ENCODE measurements around the gene VSIG4. TPM values are rescaled to one million over a fixed set of nuclear protein-coding genes. Genes with fewer than 3 reads are reported as not detected.

The VSIG4 gene
- total and polyA plus RNA-seq, 2 experiments from 2014 or later, result 3.2 to 8.8 TPM

GRCh38 chrX:66046612-66047235 lies 6.8 kb upstream of the VSIG4 start:
- no peak overlapping the region for H3K4me2 ChIP-seq
- H3K4me3 ChIP-seq, result no peak overlapping the region
- H2AFZ ChIP-seq, result no peak overlapping the region
- no peak overlapping the region for H3K27ac ChIP-seq
- H3K4me1 ChIP-seq (ENCODE audit: insufficient read depth), result peaks cover 3% of the 10 kb centered on the region
- no peaks in the 10 kb centered on the region for H3K36me3 ChIP-seq (replicated peaks; ENCODE audit: insufficient read depth, low read depth)
- H3K27me3 ChIP-seq, result no peaks in the 10 kb centered on the region
- H3K79me2 ChIP-seq, result no peaks in the 10 kb centered on the region
- TF ChIP-seq EZH2phosphoT487 (IDR thresholded peaks at IDR 0.05; ENCODE audit: low read depth, severe bottlenecking, unreplicated experiment), result no peak
- TF ChIP-seq CTCF (IDR thresholded peaks at IDR 0.05; ENCODE audit: poor library complexity), result no peak
- no peak for TF ChIP-seq EZH2 (IDR thresholded peaks at IDR 0.05; ENCODE audit: borderline replicate concordance)
- no peak for DNase-seq (ENCODE audit: low spot score)
- no peaks in the 10 kb centered on the region for H3K9me2 ChIP-seq (replicated peaks; ENCODE audit: insufficient read depth)
- H3K9me3 ChIP-seq (ENCODE audit: low read depth), result no peaks in the 10 kb centered on the region
- H4K20me1 ChIP-seq (ENCODE audit: insufficient read depth, poor library complexity, severe bottlenecking), result no peaks in the 10 kb centered on the region
- WGBS (ENCODE audit: low lambda C conversion rate, missing lambda C conversion rate), result 57% methylated on average over 2 of the region's 2 CpGs

GRCh38 chrX:66045894-66046293 lies 6.0 kb upstream of the VSIG4 start:
- H3K4me2 ChIP-seq, result no peak overlapping the region
- no peak for DNase-seq (ENCODE audit: low spot score)
- H3K27me3 ChIP-seq, result no peaks in the 10 kb centered on the region
- no peaks in the 10 kb centered on the region for H3K36me3 ChIP-seq (replicated peaks; ENCODE audit: insufficient read depth, low read depth)
- H3K9me2 ChIP-seq (replicated peaks; ENCODE audit: insufficient read depth), result no peaks in the 10 kb centered on the region
- no peak overlapping the region for H3K27ac ChIP-seq
- no peak overlapping the region for H3K4me3 ChIP-seq
- TF ChIP-seq CTCF (IDR thresholded peaks at IDR 0.05; ENCODE audit: poor library complexity), result no peak
- no peaks in the 10 kb centered on the region for H4K20me1 ChIP-seq (ENCODE audit: insufficient read depth, poor library complexity, severe bottlenecking)
- H3K9me3 ChIP-seq (ENCODE audit: low read depth), result no peaks in the 10 kb centered on the region
- H3K4me1 ChIP-seq (ENCODE audit: insufficient read depth), result peaks cover 3% of the 10 kb centered on the region
- no peaks in the 10 kb centered on the region for H3K79me2 ChIP-seq
- no peak overlapping the region for H2AFZ ChIP-seq

- no peak for DNase-seq (ENCODE audit: low spot score)
- no peaks in the 10 kb centered on the region for H4K20me1 ChIP-seq (ENCODE audit: insufficient read depth, poor library complexity, severe bottlenecking)
Measured at GRCh38 chrX:66043584-66043983, 3.7 kb upstream of the VSIG4 start.

More at GRCh38 chrX:66043584-66043983, 3.7 kb upstream of the VSIG4 start:
- no peak overlapping the region for H3K4me3 ChIP-seq
- no peak overlapping the region for H2AFZ ChIP-seq
- TF ChIP-seq CTCF (IDR thresholded peaks at IDR 0.05; ENCODE audit: poor library complexity) (no peak), EZH2phosphoT487 (IDR thresholded peaks at IDR 0.05; ENCODE audit: low read depth, severe bottlenecking, unreplicated experiment) (no peak), EZH2 (IDR thresholded peaks at IDR 0.05; ENCODE audit: borderline replicate concordance) (no peak)
- no peaks in the 10 kb centered on the region for H3K79me2 ChIP-seq
- H3K36me3 ChIP-seq (replicated peaks; ENCODE audit: insufficient read depth, low read depth), result no peaks in the 10 kb centered on the region
- H3K27me3 ChIP-seq, result no peaks in the 10 kb centered on the region
- WGBS (ENCODE audit: low lambda C conversion rate, missing lambda C conversion rate), result 70% methylated on average over 3 of the region's 3 CpGs
- H3K9me2 ChIP-seq (replicated peaks; ENCODE audit: insufficient read depth), result no peaks in the 10 kb centered on the region
- H3K4me2 ChIP-seq, result no peak overlapping the region
- peaks cover 3% of the 10 kb centered on the region for H3K4me1 ChIP-seq (ENCODE audit: insufficient read depth)
- no peaks in the 10 kb centered on the region for H3K9me3 ChIP-seq (ENCODE audit: low read depth)
- peak overlapping the region; percentile 48 for H3K27ac ChIP-seq

Data from hepatocyte (in vitro differentiated cells).